ENCODE measurements around the gene TSHZ2. TPM values are rescaled to one million over a fixed set of nuclear protein-coding genes. Genes with fewer than 3 reads are reported as not detected.

TSHZ2 gene
- total and polyA plus RNA-seq, 2 donors (not counting 1 experiment from before 2014, with no cell fraction given) = 1.00 to 5.7 TPM

- Histone ChIP-seq H3K9me3 (ENCODE audit: control extremely low read depth in 1 of 3, control insufficient read depth in 2 of 3, insufficient read depth in 1 of 3, low read length in 2 of 3) (no peaks in the 10 kb centered on the region), H4K20me1 (ENCODE audit: control insufficient read depth, insufficient read depth, low read length, poor library complexity, severe bottlenecking) (no peaks in the 10 kb centered on the region), H3K36me3 (replicated peaks in 1 of 2; ENCODE audit: control extremely low read depth in 1 of 2, control insufficient read depth in 1 of 2, extremely low read depth in 1 of 2, insufficient read depth in 2 of 2, low read length in 1 of 2) (no peaks in the 10 kb centered on the region), H3K9ac (ENCODE audit: low read length) (no peak overlapping the region), H3K79me2 (ENCODE audit: control insufficient read depth, insufficient read depth, low read length) (no peaks in the 10 kb centered on the region), H3K27ac (ENCODE audit: low read length in 2 of 2) (no peak overlapping the region), H2AFZ (ENCODE audit: insufficient read depth, low read depth, low read length, poor library complexity, severe bottlenecking) (no peak overlapping the region), H3K4me1 (ENCODE audit: control insufficient read depth in 2 of 2, insufficient read depth in 2 of 2, low read length in 2 of 2) (no peaks in the 10 kb centered on the region), H3K27me3 (replicated peaks in 1 of 4; ENCODE audit: control extremely low read depth in 1 of 4, control insufficient read depth in 3 of 4, insufficient read depth in 4 of 4, low read length in 3 of 4) (peaks cover 0 to 4% (median 0%) of the 10 kb centered on the region in 4 experiments), H3K4me2 (replicated peaks; ENCODE audit: low read depth, low read length, poor library complexity, severe bottlenecking) (no peak overlapping the region), H3K4me3 (ENCODE audit: control extremely low read depth in 1 of 5, extremely low read depth in 1 of 5, insufficient read depth in 1 of 5, low read depth in 2 of 5, low read length in 4 of 5) (no peak overlapping the region)
- H3K27me3 Mint-ChIP-seq = peaks cover 24% of the 10 kb centered on the region
- no peak overlapping the region for H3K27ac Mint-ChIP-seq
- H3K4me3 Mint-ChIP-seq = no peak overlapping the region
- DNase-seq (no peak), ATAC-seq (ENCODE audit: low read depth) (no peak)
- no peaks in the 10 kb centered on the region for H3K9me3 Mint-ChIP-seq (ENCODE audit: insufficient read depth)
- H3K4me1 Mint-ChIP-seq = no peaks in the 10 kb centered on the region
- CTCF ChIA-PET = no interaction called here
- intact Hi-C loops (cut with micrococcal nuclease) = no loop called here
- POLR2A ChIA-PET = no interaction called here
- no peak for TF ChIP-seq EZH2 (IDR thresholded peaks at IDR 0.05; ENCODE audit: borderline replicate concordance, insufficient read depth, low read depth, low read length, poor library complexity, severe bottlenecking)
- TF ChIP-seq CTCF (IDR thresholded peaks at IDR 0.05) = no peak
- WGBS (ENCODE audit: insufficient coverage) = 89% methylated on average over 7 of the region's 7 CpGs
Observed at GRCh38 chr20:53369871-53370270, 397.7 kb downstream of the TSHZ2 start.

GRCh38 chr20:53370345-53370961 lies 398.3 kb downstream of the TSHZ2 start:
- H3K9me3 Mint-ChIP-seq (ENCODE audit: insufficient read depth) = no peaks in the 10 kb centered on the region
- Histone ChIP-seq H3K9me3 (ENCODE audit: control extremely low read depth in 1 of 3, control insufficient read depth in 2 of 3, insufficient read depth in 1 of 3, low read length in 2 of 3) (no peaks in the 10 kb centered on the region), H2AFZ (ENCODE audit: insufficient read depth, low read depth, low read length, poor library complexity, severe bottlenecking) (no peak overlapping the region), H4K20me1 (ENCODE audit: control insufficient read depth, insufficient read depth, low read length, poor library complexity, severe bottlenecking) (no peaks in the 10 kb centered on the region), H3K79me2 (ENCODE audit: control insufficient read depth, insufficient read depth, low read length) (no peaks in the 10 kb centered on the region), H3K4me3 (ENCODE audit: control extremely low read depth in 1 of 5, extremely low read depth in 1 of 5, insufficient read depth in 1 of 5, low read depth in 2 of 5, low read length in 4 of 5) (no peak overlapping the region), H3K27me3 (replicated peaks in 1 of 4; ENCODE audit: control extremely low read depth in 1 of 4, control insufficient read depth in 3 of 4, insufficient read depth in 4 of 4, low read length in 3 of 4) (peaks cover 0 to 4% (median 0%) of the 10 kb centered on the region in 4 experiments), H3K4me2 (replicated peaks; ENCODE audit: low read depth, low read length, poor library complexity, severe bottlenecking) (no peak overlapping the region), H3K36me3 (replicated peaks in 1 of 2; ENCODE audit: control extremely low read depth in 1 of 2, control insufficient read depth in 1 of 2, extremely low read depth in 1 of 2, insufficient read depth in 2 of 2, low read length in 1 of 2) (no peaks in the 10 kb centered on the region), H3K27ac (ENCODE audit: low read length in 2 of 2) (no peak overlapping the region), H3K9ac (ENCODE audit: low read length) (no peak overlapping the region), H3K4me1 (ENCODE audit: control insufficient read depth in 2 of 2, insufficient read depth in 2 of 2, low read length in 2 of 2) (no peaks in the 10 kb centered on the region)
- ChIA-PET POLR2A (no interaction called here), CTCF (no interaction called here)
- H3K27me3 Mint-ChIP-seq = peaks cover 24% of the 10 kb centered on the region
- H3K4me3 Mint-ChIP-seq = no peak overlapping the region
- DNase-seq (no peak), ATAC-seq (ENCODE audit: low read depth) (no peak)
- no peak for TF ChIP-seq CTCF (IDR thresholded peaks at IDR 0.05)
- TF ChIP-seq EZH2 (IDR thresholded peaks at IDR 0.05; ENCODE audit: borderline replicate concordance, insufficient read depth, low read depth, low read length, poor library complexity, severe bottlenecking) = no peak
- no peak overlapping the region for H3K27ac Mint-ChIP-seq
- no peaks in the 10 kb centered on the region for H3K4me1 Mint-ChIP-seq
- WGBS (ENCODE audit: insufficient coverage) = 89% methylated on average over 9 of the region's 13 CpGs
- intact Hi-C loops (cut with micrococcal nuclease) = no loop called here
